Lung (tissue), 12 donors: Measurements from ENCODE around the gene SLAMF7. TPM values are rescaled to one million over a fixed set of nuclear protein-coding genes. Genes with fewer than 3 reads are reported as not detected.

ENCODE experiments used
- ATAC-seq: fragments of 200-7000 bp; cut with Tn5 transposase; one replicate; pipeline ENCODE4 v1.9.1; 2020; ENCODE audit warnings: moderate number of reproducible peaks; ENCODE audit not compliant: insufficient read depth, low FRiP score
- DNase-seq, 3 donors: peaks; one replicate each; pipeline ENCODE4 v3.0.0-alpha.2; 2013 to 2017
- H3K27ac ChIP-seq, 2 donors: one replicate each; pipeline ENCODE4 v1.5.1; 2013; ENCODE audit warnings: mild to moderate bottlenecking in 2 of 2, moderate library complexity in 2 of 2, control low read depth in 1 of 2, inconsistent platforms in 1 of 2, low read depth in 1 of 2, low read length in 1 of 2
- H3K27me3 ChIP-seq, 3 donors: one replicate each; pipeline ENCODE4 v1.5.1; 2013; ENCODE audit warnings: low read length in 2 of 3; ENCODE audit not compliant: control insufficient read depth in 3 of 3, insufficient read depth in 3 of 3
- H3K36me3 ChIP-seq, 4 donors: one replicate each; pipeline ENCODE4 v1.5.1; 2013; ENCODE audit warnings: low read length in 4 of 4, mild to moderate bottlenecking in 1 of 4, moderate library complexity in 1 of 4; ENCODE audit not compliant: control insufficient read depth in 4 of 4, insufficient read depth in 4 of 4
- H3K4me1 ChIP-seq, 5 donors: one replicate each; pipeline ENCODE4 v1.5.1; 2013; ENCODE audit warnings: low read length in 5 of 5, mild to moderate bottlenecking in 2 of 5, moderate library complexity in 1 of 5; ENCODE audit not compliant: control insufficient read depth in 5 of 5, insufficient read depth in 5 of 5
- H3K4me3 ChIP-seq: one replicate; pipeline ENCODE4 v1.5.1; 2013; ENCODE audit warnings: mild to moderate bottlenecking, control low read depth, moderate library complexity
- H3K9ac ChIP-seq, 2 donors: one replicate each; pipeline ENCODE4 v1.5.1; 2013; ENCODE audit warnings: low read length in 2 of 2, control low read depth in 1 of 2; ENCODE audit not compliant: insufficient read depth in 1 of 2
- H3K9me3 ChIP-seq, 4 donors: one replicate each; pipeline ENCODE4 v1.5.1; 2013; ENCODE audit warnings: low read length in 3 of 4, mild to moderate bottlenecking in 1 of 4, moderate library complexity in 1 of 4; ENCODE audit not compliant: control insufficient read depth in 4 of 4, insufficient read depth in 3 of 4
- CTCF ChIP-seq: IDR thresholded peaks from 2 replicates; pipeline ENCODE4 v1.5.1; 2012; ENCODE audit warnings: mild to moderate bottlenecking; ENCODE audit errors: control extremely low read depth, extremely low read depth
- WGBS, 2 donors: extraction: QIAGEN DNeasy Blood & Tissue Kit; methylation state at CpG; one replicate each; pipeline ENCODE4 v1.1.7; 2013; 5-methylcytosine and 5-hydroxymethylcytosine counted together
- polyA plus RNA-seq, 2 donors: library from polyadenylated mRNA; stranded (reverse); fragments of 200-250 nt; gene quantifications; one replicate each; pipeline ENCODE4 v1.2.1, GENCODE V29; 2013
- total RNA-seq, 2 donors: library from RNA; depleted of rRNA in 1 of 2; stranded (reverse); fragments of >200 nt in 1 of 2; gene quantifications; one replicate each; pipeline ENCODE4 v1.2.1, GENCODE V29; 2014 to 2021
- donor health status: control.
- donor health status: control.
- donor health status: Bipolar disorder and iron deficiency.
- donor health status: healthy.
- donor health status: DM: yes; HTN: yes; CAD: no.

The SLAMF7 gene
- total and polyA plus RNA-seq, 4 donors: 4.6 to 69.4 (median 10.0) TPM

GRCh38 chr1:160752924-160753323, 13.9 kb downstream of the SLAMF7 start:
- Histone ChIP-seq H3K27ac (no peak overlapping the region), H3K27me3 (no peaks in the 10 kb centered on the region), H3K4me1 (peaks cover 0 to 1% (median 0%) of the 10 kb centered on the region in 5 donors), H3K9ac (no peak overlapping the region), H3K9me3 (peaks cover 0 to 1% (median 0%) of the 10 kb centered on the region in 4 donors), H3K36me3 (no peaks in the 10 kb centered on the region), H3K4me3 (no peak overlapping the region)
- no peak for ATAC-seq
- no peak for DNase-seq
- no peak for TF ChIP-seq CTCF
- 57 to 76% methylated on average over 5 of the region's 5 CpGs for WGBS, 2 donors

- H3K4me3 ChIP-seq: no peak overlapping the region
- no peaks in the 10 kb centered on the region for H3K36me3 ChIP-seq
- H3K9me3 ChIP-seq: peaks cover 0 to 1% (median 0%) of the 10 kb centered on the region in 4 donors
- TF ChIP-seq CTCF: no peak
- H3K27me3 ChIP-seq: no peaks in the 10 kb centered on the region
- H3K9ac ChIP-seq: no peak overlapping the region
- ATAC-seq (no peak), DNase-seq (no peak)
- no peak overlapping the region for H3K27ac ChIP-seq
- H3K4me1 ChIP-seq: peaks cover 0 to 1% (median 0%) of the 10 kb centered on the region in 5 donors
Observed at GRCh38 chr1:160753594-160753993, 14.5 kb downstream of the SLAMF7 start.

- no peak overlapping the region for H3K4me3 ChIP-seq
- H3K36me3 ChIP-seq: no peaks in the 10 kb centered on the region
- H3K27ac ChIP-seq: no peak overlapping the region
- peaks cover 0 to 1% (median 0%) of the 10 kb centered on the region in 4 donors for H3K9me3 ChIP-seq
- DNase-seq (no peak), ATAC-seq (no peak)
- no peak overlapping the region for H3K9ac ChIP-seq
- TF ChIP-seq CTCF: no peak
- H3K27me3 ChIP-seq: no peaks in the 10 kb centered on the region
- no peaks in the 10 kb centered on the region for H3K4me1 ChIP-seq
- WGBS, 2 donors: 90 to 97% methylated on average over 2 of the region's 2 CpGs
Observed at GRCh38 chr1:160755461-160755860, 16.4 kb downstream of the SLAMF7 start.
